M059J (cell line): ENCODE results near the gene CABP4. TPM values are rescaled to one million over a fixed set of nuclear protein-coding genes. Genes with fewer than 3 reads are reported as not detected.

ENCODE experiments used
- total RNA-seq: library from RNA; depleted of rRNA; stranded (reverse); fragments of >200 nt; shearing (Covaris generic); gene quantifications from 2 replicates; pipeline ENCODE4 v1.2.3, GENCODE V29; 2014; rRNA removed

CABP4 gene
- total RNA-seq, 1 experiment from 2014 or later: 9.0 TPM

Other genes with a start within 250 kb of the CABP4 start
- 21.8 and 39.3 TPM in 2 replicates for gene GRK2, start 188.9 kb upstream of the CABP4 start, total RNA-seq
- gene ANKRD13D, start 166.1 kb upstream of the CABP4 start, total RNA-seq: 9.8 and 14.9 TPM in 2 replicates
- gene SSH3, start 151.8 kb upstream of the CABP4 start, total RNA-seq: 17.5 and 18.4 TPM in 2 replicates
- gene POLD4, start 101.8 kb upstream of the CABP4 start, total RNA-seq: 127 and 137 TPM in 2 replicates
- gene CLCF1, start 81.8 kb upstream of the CABP4 start, total RNA-seq: 16.2 and 22.6 TPM in 2 replicates
- 7.3 and 13.3 TPM in 2 replicates for gene RAD9A, start 63.4 kb upstream of the CABP4 start, total RNA-seq
- 223 and 247 TPM in 2 replicates for gene PPP1CA, start 53.5 kb upstream of the CABP4 start, total RNA-seq
- gene TBC1D10C, start 51.3 kb upstream of the CABP4 start, total RNA-seq: not detected in 2 replicates
- 0.22 TPM in 1 of 2 replicates, not detected in the other for gene CARNS1, start 39.7 kb upstream of the CABP4 start, total RNA-seq
- gene RPS6KB2, start 26.9 kb upstream of the CABP4 start, total RNA-seq: 36.6 and 37.1 TPM in 2 replicates
- 0.20 and 0.47 TPM in 2 replicates for gene PTPRCAP, start 17.7 kb upstream of the CABP4 start, total RNA-seq
- gene CORO1B, start 11.9 kb upstream of the CABP4 start, total RNA-seq: 79.7 and 137 TPM in 2 replicates
- not detected in 2 replicates for gene GPR152, start 2.6 kb upstream of the CABP4 start, total RNA-seq
- 13.5 and 16.1 TPM in 2 replicates for gene TMEM134, start 13.9 kb downstream of the CABP4 start, total RNA-seq
- 65.7 and 81.6 TPM in 2 replicates for gene AIP, start 27.7 kb downstream of the CABP4 start, total RNA-seq
- 18.7 and 36.7 TPM in 2 replicates for gene PITPNM1, start 50.0 kb downstream of the CABP4 start, total RNA-seq
- gene CDK2AP2, start 52.8 kb downstream of the CABP4 start, total RNA-seq: 63.8 and 71.7 TPM in 2 replicates
- gene CABP2, start 68.1 kb downstream of the CABP4 start, total RNA-seq: not detected in 2 replicates
- 436 and 441 TPM in 2 replicates for gene GSTP1, start 128.5 kb downstream of the CABP4 start, total RNA-seq
- gene NDUFV1, start 151.6 kb downstream of the CABP4 start, total RNA-seq: 118 and 153 TPM in 2 replicates
- 2.6 and 5.7 TPM in 2 replicates for gene NUDT8, start 174.6 kb downstream of the CABP4 start, total RNA-seq
- gene TBX10, start 184.4 kb downstream of the CABP4 start, total RNA-seq: not detected in 2 replicates
- gene ACY3, start 195.4 kb downstream of the CABP4 start, total RNA-seq: 0.91 TPM in 2 replicates
- gene ALDH3B2, start 219.3 kb downstream of the CABP4 start, total RNA-seq: not detected in 2 replicates